ENCODE data around the gene COL1A2.
A peak's percentile ranks its signal among the peaks of the same experiment; 100 is the strongest.

The COL1A2 gene

GRCh38 chr7:94394437-94395140, at the start of gene COL1A2:
Gene COL1A2 (plus strand): TSS chr7:94394895. CDS start chr7:94395032, 137 bp downstream.
- no peaks in the 10 kb centered on the region for H3K4me1 ChIP-seq (ENCODE audit: insufficient read depth, low read length, poor library complexity, severe bottlenecking)
- no peaks in the 10 kb centered on the region for H3K9me2 ChIP-seq (replicated peaks; ENCODE audit: low read depth, low read length)
- no peaks in the 10 kb centered on the region for H3K36me3 ChIP-seq (ENCODE audit: insufficient read depth, low read length)
- no peak within 1 kb of the TSS for H3K4me3 ChIP-seq (ENCODE audit: low read length, poor library complexity, severe bottlenecking)
- 0 out of 2 replicates have a peak within 1 kb of the TSS, but pooled peaks have one; percentile 8 for H2AFZ ChIP-seq (ENCODE audit: low read length)
- no peaks in the 10 kb centered on the region for H3K27me3 ChIP-seq (ENCODE audit: insufficient read depth, low read length, poor library complexity, severe bottlenecking)
- H3K4me2 ChIP-seq (ENCODE audit: low read depth, low read length, poor library complexity, severe bottlenecking) = no peak within 1 kb of the TSS
- H3F3A ChIP-seq (ENCODE audit: low read depth) = no peaks in the 10 kb centered on the region
- no peak within 1 kb of the TSS for H3K9ac ChIP-seq (ENCODE audit: low read depth, low read length, poor library complexity, severe bottlenecking)
- H4K20me1 ChIP-seq (ENCODE audit: insufficient read depth, low read length, poor library complexity, severe bottlenecking) = no peaks in the 10 kb centered on the region
- H3K9me3 ChIP-seq (ENCODE audit: insufficient read depth, low read depth, low read length) = no peaks in the 10 kb centered on the region
- no peak for TF ChIP-seq EZH2phosphoT487 (IDR thresholded peaks at IDR 0.05; ENCODE audit: borderline replicate concordance)
- H3K79me2 ChIP-seq (ENCODE audit: insufficient read depth, low read length) = no peaks in the 10 kb centered on the region

- Histone ChIP-seq H3K9me3 (ENCODE audit: insufficient read depth, low read depth, low read length) (no peaks in the 10 kb centered on the region), H3K36me3 (ENCODE audit: insufficient read depth, low read length) (no peaks in the 10 kb centered on the region), H3K9ac (ENCODE audit: low read depth, low read length, poor library complexity, severe bottlenecking) (no peak overlapping the region), H3K4me3 (ENCODE audit: low read length, poor library complexity, severe bottlenecking) (no peak overlapping the region), H3K4me1 (ENCODE audit: insufficient read depth, low read length, poor library complexity, severe bottlenecking) (no peaks in the 10 kb centered on the region), H3K4me2 (ENCODE audit: low read depth, low read length, poor library complexity, severe bottlenecking) (no peak overlapping the region), H3K9me2 (replicated peaks; ENCODE audit: low read depth, low read length) (no peaks in the 10 kb centered on the region), H2AFZ (ENCODE audit: low read length) (no peak overlapping the region), H3F3A (ENCODE audit: low read depth) (no peaks in the 10 kb centered on the region), H3K79me2 (ENCODE audit: insufficient read depth, low read length) (no peaks in the 10 kb centered on the region), H3K27me3 (ENCODE audit: insufficient read depth, low read length, poor library complexity, severe bottlenecking) (no peaks in the 10 kb centered on the region), H4K20me1 (ENCODE audit: insufficient read depth, low read length, poor library complexity, severe bottlenecking) (no peaks in the 10 kb centered on the region)
- no peak for TF ChIP-seq EZH2phosphoT487 (IDR thresholded peaks at IDR 0.05; ENCODE audit: borderline replicate concordance)
- TF ChIP-seq CTCF (conservative IDR thresholded peaks at IDR 0.05; ENCODE audit: low read length) = no peak
Observed at GRCh38 chr7:94345907-94346306, 48.8 kb upstream of the COL1A2 start.

- Histone ChIP-seq H3K9ac (ENCODE audit: low read depth, low read length, poor library complexity, severe bottlenecking) (no peak overlapping the region), H3K27me3 (ENCODE audit: insufficient read depth, low read length, poor library complexity, severe bottlenecking) (no peaks in the 10 kb centered on the region), H3K4me1 (ENCODE audit: insufficient read depth, low read length, poor library complexity, severe bottlenecking) (no peaks in the 10 kb centered on the region), H2AFZ (ENCODE audit: low read length) (no peak overlapping the region), H3K4me3 (ENCODE audit: low read length, poor library complexity, severe bottlenecking) (no peak overlapping the region), H4K20me1 (ENCODE audit: insufficient read depth, low read length, poor library complexity, severe bottlenecking) (no peaks in the 10 kb centered on the region), H3K36me3 (ENCODE audit: insufficient read depth, low read length) (no peaks in the 10 kb centered on the region), H3K4me2 (ENCODE audit: low read depth, low read length, poor library complexity, severe bottlenecking) (no peak overlapping the region), H3F3A (ENCODE audit: low read depth) (no peaks in the 10 kb centered on the region), H3K79me2 (ENCODE audit: insufficient read depth, low read length) (no peaks in the 10 kb centered on the region), H3K9me2 (replicated peaks; ENCODE audit: low read depth, low read length) (no peaks in the 10 kb centered on the region), H3K9me3 (ENCODE audit: insufficient read depth, low read depth, low read length) (no peaks in the 10 kb centered on the region)
- TF ChIP-seq EZH2phosphoT487 (IDR thresholded peaks at IDR 0.05; ENCODE audit: borderline replicate concordance) = no peak
- TF ChIP-seq CTCF (conservative IDR thresholded peaks at IDR 0.05; ENCODE audit: low read length) = no peak
Observed at GRCh38 chr7:94348142-94348541, 46.6 kb upstream of the COL1A2 start.

GRCh38 chr7:94350734-94351133, 44.0 kb upstream of the COL1A2 start:
- Histone ChIP-seq H3K79me2 (ENCODE audit: insufficient read depth, low read length) (no peaks in the 10 kb centered on the region), H3K4me3 (ENCODE audit: low read length, poor library complexity, severe bottlenecking) (no peak overlapping the region), H3K9me2 (replicated peaks; ENCODE audit: low read depth, low read length) (no peaks in the 10 kb centered on the region), H3K9ac (ENCODE audit: low read depth, low read length, poor library complexity, severe bottlenecking) (no peak overlapping the region), H3K27me3 (ENCODE audit: insufficient read depth, low read length, poor library complexity, severe bottlenecking) (no peaks in the 10 kb centered on the region), H3K36me3 (ENCODE audit: insufficient read depth, low read length) (no peaks in the 10 kb centered on the region), H3K4me2 (ENCODE audit: low read depth, low read length, poor library complexity, severe bottlenecking) (no peak overlapping the region), H3F3A (ENCODE audit: low read depth) (no peaks in the 10 kb centered on the region), H2AFZ (ENCODE audit: low read length) (no peak overlapping the region), H3K9me3 (ENCODE audit: insufficient read depth, low read depth, low read length) (no peaks in the 10 kb centered on the region), H4K20me1 (ENCODE audit: insufficient read depth, low read length, poor library complexity, severe bottlenecking) (no peaks in the 10 kb centered on the region), H3K4me1 (ENCODE audit: insufficient read depth, low read length, poor library complexity, severe bottlenecking) (no peaks in the 10 kb centered on the region)
- no peak for TF ChIP-seq CTCF (conservative IDR thresholded peaks at IDR 0.05; ENCODE audit: low read length)
- no peak for TF ChIP-seq EZH2phosphoT487 (IDR thresholded peaks at IDR 0.05; ENCODE audit: borderline replicate concordance)
